OCI-LY7 (cell line): Measurements from ENCODE around the gene NEMP2.

Experiments used
- EZH2phosphoT487 ChIP-seq: fragments of 200-600 bp; sonication (generic); IDR thresholded peaks from 2 replicates; pipeline ENCODE4 v1.6.1; 2018; ENCODE audit warnings: low read depth, borderline replicate concordance, mild to moderate bottlenecking, mixed run types, antibody characterized with exemption, low read length, moderate library complexity, mixed read lengths
- TF ChIP-seq, protein P1 (sequence below): fragments of 200-600 bp; sonication (generic); conservative IDR thresholded peaks from 2 replicates; pipeline ENCODE4 v1.5.1; 2014; ENCODE audit warnings: mild to moderate bottlenecking, antibody characterized with exemption, low read length, moderate library complexity, mixed read lengths

DNA sequence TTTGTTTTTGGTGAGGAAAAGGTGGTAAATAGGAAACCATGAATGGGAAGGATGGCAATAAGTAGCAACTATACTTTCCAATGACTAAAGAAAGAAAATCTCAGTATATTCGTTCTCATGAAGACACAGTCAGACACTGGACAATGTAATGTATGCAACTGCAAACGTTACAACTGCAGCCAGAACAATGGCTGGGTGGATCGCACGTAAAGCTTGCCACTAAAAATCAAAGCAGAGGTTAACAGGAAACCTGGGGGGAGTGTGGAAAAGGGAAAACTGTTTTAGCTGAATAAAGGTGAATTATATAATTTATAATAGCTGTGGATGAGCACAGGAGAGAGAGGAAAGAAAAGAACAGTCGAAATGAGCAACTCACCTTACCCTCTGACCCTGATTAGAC is 33.3 kb downstream of the NEMP2 start:
- TF ChIP-seq, protein P1, sequence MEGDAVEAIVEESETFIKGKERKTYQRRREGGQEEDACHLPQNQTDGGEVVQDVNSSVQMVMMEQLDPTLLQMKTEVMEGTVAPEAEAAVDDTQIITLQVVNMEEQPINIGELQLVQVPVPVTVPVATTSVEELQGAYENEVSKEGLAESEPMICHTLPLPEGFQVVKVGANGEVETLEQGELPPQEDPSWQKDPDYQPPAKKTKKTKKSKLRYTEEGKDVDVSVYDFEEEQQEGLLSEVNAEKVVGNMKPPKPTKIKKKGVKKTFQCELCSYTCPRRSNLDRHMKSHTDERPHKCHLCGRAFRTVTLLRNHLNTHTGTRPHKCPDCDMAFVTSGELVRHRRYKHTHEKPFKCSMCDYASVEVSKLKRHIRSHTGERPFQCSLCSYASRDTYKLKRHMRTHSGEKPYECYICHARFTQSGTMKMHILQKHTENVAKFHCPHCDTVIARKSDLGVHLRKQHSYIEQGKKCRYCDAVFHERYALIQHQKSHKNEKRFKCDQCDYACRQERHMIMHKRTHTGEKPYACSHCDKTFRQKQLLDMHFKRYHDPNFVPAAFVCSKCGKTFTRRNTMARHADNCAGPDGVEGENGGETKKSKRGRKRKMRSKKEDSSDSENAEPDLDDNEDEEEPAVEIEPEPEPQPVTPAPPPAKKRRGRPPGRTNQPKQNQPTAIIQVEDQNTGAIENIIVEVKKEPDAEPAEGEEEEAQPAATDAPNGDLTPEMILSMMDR = no peak
- TF ChIP-seq EZH2phosphoT487 = no peak
